Measurements from ENCODE around the gene WWOX. TPM values are rescaled to one million over a fixed set of nuclear protein-coding genes. Genes with fewer than 3 reads are reported as not detected.
"Not testable (repeated sequence)": the region's sequence is repeated elsewhere in the genome, so short reads cannot be mapped to it uniquely, and the experiment has no call there.

The WWOX gene
- total RNA-seq, 1 donor from 2014 or later = 13.1 TPM

- ATAC-seq (no peak), DNase-seq (ENCODE audit: missing footprints) (no peak)
- intact Hi-C loops (cut with DNase I) = no loop called here
These were observed 1091.1 kb downstream of the WWOX start for GRCh38 chr16:79190542-79190941.

GRCh38 chr16:79191933-79192332 lies 1092.5 kb downstream of the WWOX start:
- ATAC-seq = no peak
- intact Hi-C loops (cut with DNase I) = no loop called here
- no peak for DNase-seq (ENCODE audit: missing footprints)

GRCh38 chr16:79192904-79193303 lies 1093.5 kb downstream of the WWOX start:
- no peak for ATAC-seq
- DNase-seq (ENCODE audit: missing footprints) = no peak
- intact Hi-C loops (cut with DNase I) = no loop called here

GRCh38 chr16:79194291-79194690 lies 1094.8 kb downstream of the WWOX start:
- DNase-seq (ENCODE audit: missing footprints) (no peak), ATAC-seq (no peak)
- intact Hi-C loops (cut with DNase I) = no loop called here

- intact Hi-C loops (cut with DNase I) = no loop called here
- DNase-seq (ENCODE audit: missing footprints) (no peak), ATAC-seq (no peak)
These were observed 1096.5 kb downstream of the WWOX start for GRCh38 chr16:79195938-79196337.

GRCh38 chr16:79201436-79201835 lies 1102.0 kb downstream of the WWOX start:
- intact Hi-C loops (cut with DNase I) = no loop called here
- DNase-seq (ENCODE audit: missing footprints) (no peak), ATAC-seq (no peak)

GRCh38 chr16:79202977-79203376 lies 1103.5 kb downstream of the WWOX start:
- ATAC-seq (no peak), DNase-seq (ENCODE audit: missing footprints) (no peak)
- intact Hi-C loops (cut with DNase I) = no loop called here

GRCh38 chr16:79204486-79204885 lies 1105.0 kb downstream of the WWOX start:
- ATAC-seq (no peak), DNase-seq (ENCODE audit: missing footprints) (no peak)
- intact Hi-C loops (cut with DNase I) = no loop called here

- DNase-seq (ENCODE audit: missing footprints) (no peak), ATAC-seq (no peak)
- intact Hi-C loops (cut with DNase I) = no loop called here
These were observed 1107.4 kb downstream of the WWOX start for GRCh38 chr16:79206889-79207288.

- no peak for DNase-seq (ENCODE audit: missing footprints)
- no peak for ATAC-seq
- intact Hi-C loops (cut with DNase I) = no loop called here
These were observed 1109.9 kb downstream of the WWOX start for GRCh38 chr16:79209308-79209707.

GRCh38 chr16:79210607-79211006 lies 1111.2 kb downstream of the WWOX start:
- no peak for DNase-seq (ENCODE audit: missing footprints)
- no peak for ATAC-seq
- intact Hi-C loops (cut with DNase I) = no loop called here

GRCh38 chr16:79211586-79211985 lies 1112.1 kb downstream of the WWOX start:
- intact Hi-C loops (cut with DNase I) = no loop called here
- ATAC-seq = no peak
- DNase-seq (ENCODE audit: missing footprints) = no peak

- intact Hi-C loops (cut with DNase I) = no loop called here
- ATAC-seq (no peak), DNase-seq (ENCODE audit: missing footprints) (no peak)
These were observed 1112.8 kb downstream of the WWOX start for GRCh38 chr16:79212114-79212791.

GRCh38 chr16:79213214-79213613 lies 1113.8 kb downstream of the WWOX start:
- intact Hi-C loops (cut with DNase I) = no loop called here
- ATAC-seq (no peak), DNase-seq (ENCODE audit: missing footprints) (no peak)

- no peak for ATAC-seq
- intact Hi-C loops (cut with DNase I) = no loop called here
- no peak for DNase-seq (ENCODE audit: missing footprints)
These were observed 1115.8 kb downstream of the WWOX start for GRCh38 chr16:79215289-79215688.

- intact Hi-C loops (cut with DNase I) = no loop called here
- DNase-seq (ENCODE audit: missing footprints) (no peak), ATAC-seq (no peak)
These were observed 1118.0 kb downstream of the WWOX start for GRCh38 chr16:79217375-79218011.

GRCh38 chr16:79218351-79218750 lies 1118.9 kb downstream of the WWOX start:
- intact Hi-C loops (cut with DNase I) = no loop called here
- DNase-seq (ENCODE audit: missing footprints) (no peak), ATAC-seq (no peak)

- ATAC-seq; intact Hi-C loops (cut with DNase I); DNase-seq (ENCODE audit: missing footprints): not testable (repeated sequence)
These were observed 1126.5 kb downstream of the WWOX start for GRCh38 chr16:79225994-79226393.

GRCh38 chr16:79229361-79229760 lies 1129.9 kb downstream of the WWOX start:
- DNase-seq (ENCODE audit: missing footprints) (no peak), ATAC-seq (no peak)
- intact Hi-C loops (cut with DNase I) = no loop called here

GRCh38 chr16:79245700-79246099 lies 1146.2 kb downstream of the WWOX start:
- DNase-seq (ENCODE audit: missing footprints); ATAC-seq; intact Hi-C loops (cut with DNase I): not testable (repeated sequence)

GRCh38 chr16:79247386-79247785 lies 1147.9 kb downstream of the WWOX start:
- ATAC-seq = no peak
- intact Hi-C loops (cut with DNase I) = no loop called here
- no peak for DNase-seq (ENCODE audit: missing footprints)

All from Right ventricle myocardium inferior (tissue), 1 donor.